Fibroblast of the aortic adventitia (primary cell): ENCODE data around the gene GRAMD1B. TPM values are rescaled to one million over a fixed set of nuclear protein-coding genes. Genes with fewer than 3 reads are reported as not detected.
"Not testable (repeated sequence)": the region's sequence is repeated elsewhere in the genome, so short reads cannot be mapped to it uniquely, and the experiment has no call there.

Experiments
- DNase-seq: peaks from one replicate; pipeline ENCODE4 v3.0.0-alpha.2; 2010; ENCODE audit warnings: low read depth
- H3K4me3 ChIP-seq: 2 replicates; pipeline ENCODE4 v1.5.1; 2011; ENCODE audit warnings: low read depth, mild to moderate bottlenecking, control low read depth, low read length, moderate library complexity
- total RNA-seq: library from RNA; depleted of rRNA; stranded (reverse); fragments of >200 nt; gene quantifications from 2 replicates; pipeline ENCODE4 v1.2.3, GENCODE V29; 2012; ENCODE audit warnings: low replicate concordance
- TF ChIP-seq, protein P1 (sequence below): IDR thresholded peaks from 2 replicates; pipeline ENCODE4 v1.5.1; 2011; ENCODE audit warnings: mild to moderate bottlenecking, low read length, control low read depth, inconsistent platforms; ENCODE audit not compliant: insufficient read depth

Gene GRAMD1B
- total RNA-seq, 1 donor, result 11.0 TPM

GRCh38 chr11:123570939-123571580, 141.0 kb downstream of the GRAMD1B start:
- TF ChIP-seq, protein P1, sequence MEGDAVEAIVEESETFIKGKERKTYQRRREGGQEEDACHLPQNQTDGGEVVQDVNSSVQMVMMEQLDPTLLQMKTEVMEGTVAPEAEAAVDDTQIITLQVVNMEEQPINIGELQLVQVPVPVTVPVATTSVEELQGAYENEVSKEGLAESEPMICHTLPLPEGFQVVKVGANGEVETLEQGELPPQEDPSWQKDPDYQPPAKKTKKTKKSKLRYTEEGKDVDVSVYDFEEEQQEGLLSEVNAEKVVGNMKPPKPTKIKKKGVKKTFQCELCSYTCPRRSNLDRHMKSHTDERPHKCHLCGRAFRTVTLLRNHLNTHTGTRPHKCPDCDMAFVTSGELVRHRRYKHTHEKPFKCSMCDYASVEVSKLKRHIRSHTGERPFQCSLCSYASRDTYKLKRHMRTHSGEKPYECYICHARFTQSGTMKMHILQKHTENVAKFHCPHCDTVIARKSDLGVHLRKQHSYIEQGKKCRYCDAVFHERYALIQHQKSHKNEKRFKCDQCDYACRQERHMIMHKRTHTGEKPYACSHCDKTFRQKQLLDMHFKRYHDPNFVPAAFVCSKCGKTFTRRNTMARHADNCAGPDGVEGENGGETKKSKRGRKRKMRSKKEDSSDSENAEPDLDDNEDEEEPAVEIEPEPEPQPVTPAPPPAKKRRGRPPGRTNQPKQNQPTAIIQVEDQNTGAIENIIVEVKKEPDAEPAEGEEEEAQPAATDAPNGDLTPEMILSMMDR, result no peak
- DNase-seq, result no peak
- no peak overlapping the region for H3K4me3 ChIP-seq

GRCh38 chr11:123572791-123573190, 142.7 kb downstream of the GRAMD1B start:
- not testable (repeated sequence) for DNase-seq, H3K4me3 ChIP-seq

GRCh38 chr11:123573286-123573685, 143.2 kb downstream of the GRAMD1B start:
- H3K4me3 ChIP-seq, result no peak overlapping the region
- TF ChIP-seq, protein P1, result no peak
- DNase-seq, result no peak

GRCh38 chr11:123575441-123575840, 145.4 kb downstream of the GRAMD1B start:
- TF ChIP-seq, protein P1, result no peak
- H3K4me3 ChIP-seq, result no peak overlapping the region
- DNase-seq, result no peak

DNA sequence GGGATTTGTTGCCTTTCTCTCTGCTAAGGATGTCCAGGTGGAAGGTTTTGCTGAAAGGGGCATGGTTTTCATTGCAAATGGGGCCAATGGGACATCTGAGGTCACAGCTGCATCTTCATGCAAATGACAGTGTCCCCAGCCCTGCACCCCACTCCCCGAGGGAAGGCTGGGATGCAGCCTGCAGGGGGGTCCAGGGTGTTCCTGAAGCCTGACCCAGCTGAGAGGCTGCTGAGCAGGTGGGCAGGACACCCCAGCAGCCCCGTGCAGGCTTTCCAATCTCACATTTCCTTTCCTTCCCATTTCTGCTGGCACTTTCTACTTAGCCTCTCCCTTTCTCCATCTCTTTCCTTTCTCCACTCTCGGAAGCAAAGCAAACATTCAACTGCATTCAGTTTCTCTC, 146.0 kb downstream of the GRAMD1B start:
- TF ChIP-seq, protein P1, result no peak
- no peak overlapping the region for H3K4me3 ChIP-seq
- no peak for DNase-seq

- H3K4me3 ChIP-seq, result no peak overlapping the region
- TF ChIP-seq, protein P1, result no peak
- DNase-seq, result no peak
These were observed 146.4 kb downstream of the GRAMD1B start for GRCh38 chr11:123576501-123576900.

- TF ChIP-seq, protein P1, result peak; percentile 95
- DNase-seq, result peak; percentile 50
- no peak overlapping the region for H3K4me3 ChIP-seq
These were observed 147.1 kb downstream of the GRAMD1B start for GRCh38 chr11:123577081-123577598.
